Natural killer cell (primary cell): Measurements from ENCODE around the gene GOLGA6L22. TPM values are rescaled to one million over a fixed set of nuclear protein-coding genes. Genes with fewer than 3 reads are reported as not detected.
A peak's percentile ranks its signal among the peaks of the same experiment; 100 is the strongest.
"Not testable (repeated sequence)": the region's sequence is repeated elsewhere in the genome, so short reads cannot be mapped to it uniquely, and the experiment has no call there.

Experiments
- ATAC-seq, 3 donors: fragments of 150-1000 bp in 2 of 3; fragments of 200-7000 bp in 1 of 3; cut with Tn5 transposase; 1 replicate in 1 of 3; 2 replicates in 2 of 3; pipeline ENCODE4 v1.10.0; 2021; ENCODE audit warnings: mild to moderate bottlenecking in 2 of 3, moderate library complexity in 2 of 3
- DNase-seq, 2 donors: peaks; one replicate each; pipeline versions ENCODE4 v3.0.0 to v3.0.0-alpha.2; 2013 to 2021; ENCODE audit warnings: mixed read lengths in 1 of 2
- H3K27ac ChIP-seq: one replicate; pipeline ENCODE4 v1.5.1; 2013; ENCODE audit warnings: mild to moderate bottlenecking, low read length
- H3K27me3 ChIP-seq: one replicate; pipeline ENCODE4 v1.6.1; 2013; ENCODE audit warnings: low read length; ENCODE audit not compliant: control insufficient read depth, insufficient read depth
- H3K36me3 ChIP-seq: one replicate; pipeline ENCODE4 v1.6.1; 2013; ENCODE audit warnings: low read length; ENCODE audit not compliant: control insufficient read depth, insufficient read depth
- H3K4me1 ChIP-seq: one replicate; pipeline ENCODE4 v1.6.1; 2013; ENCODE audit warnings: low read length; ENCODE audit not compliant: control insufficient read depth, insufficient read depth
- H3K4me3 ChIP-seq: one replicate; pipeline ENCODE4 v1.5.1; 2013; ENCODE audit warnings: low read length
- H3K9me3 ChIP-seq: one replicate; pipeline ENCODE4 v1.6.1; 2013; ENCODE audit warnings: low read length; ENCODE audit not compliant: control insufficient read depth, insufficient read depth
- H3K27ac Mint-ChIP-seq, 2 donors: one replicate each; pipeline ENCODE4 v1.8.0; 2022; ENCODE audit warnings: mild to moderate bottlenecking in 2 of 2, mixed read lengths in 2 of 2, moderate library complexity in 1 of 2
- H3K27me3 Mint-ChIP-seq, 2 donors: one replicate each; pipeline ENCODE4 v1.8.0; 2022; ENCODE audit warnings: low read depth in 2 of 2, mixed read lengths in 2 of 2
- H3K36me3 Mint-ChIP-seq: one replicate; pipeline ENCODE4 v1.8.0; 2022; ENCODE audit warnings: mixed read lengths
- H3K4me1 Mint-ChIP-seq, 2 donors: one replicate each; pipeline ENCODE4 v1.8.0; 2022; ENCODE audit warnings: mixed read lengths in 2 of 2
- H3K4me3 Mint-ChIP-seq: one replicate; pipeline ENCODE4 v1.8.0; 2022; ENCODE audit warnings: mild to moderate bottlenecking, moderate library complexity, mixed read lengths
- H3K9me3 Mint-ChIP-seq, 2 donors: one replicate each; pipeline ENCODE4 v1.8.0; 2022; ENCODE audit warnings: mixed read lengths in 2 of 2
- WGBS: methylation state at CpG from one replicate; pipeline ENCODE4 v1.1.7; 2013; ENCODE audit warnings: missing lambda C conversion rate; ENCODE audit not compliant: insufficient coverage; 5-methylcytosine and 5-hydroxymethylcytosine counted together
- intact Hi-C: fragments of 100-400 bp; cut with micrococcal nuclease; formaldehyde crosslinking; loops from one replicate; pipeline ENCODE4 v1.14.2; 2022
- total RNA-seq, 4 donors: library from RNA; stranded (reverse); fragments of 120-200 nt in 1 of 4; gene quantifications; one replicate each; pipeline versions ENCODE4 v1.2.3 to v1.2.4, GENCODE V29; 2013 to 2022

GOLGA6L22 gene
- total RNA-seq, 3 donors from 2014 or later (not counting 1 experiment from before 2014, with no cell fraction given): not detected

- DNase-seq, H3K27ac ChIP-seq, H3K4me1 ChIP-seq, H3K27me3 ChIP-seq, H3K27ac Mint-ChIP-seq, H3K27me3 Mint-ChIP-seq, H3K36me3 ChIP-seq, H3K9me3 Mint-ChIP-seq, H3K4me3 ChIP-seq, H3K36me3 Mint-ChIP-seq, intact Hi-C loops, H3K4me1 Mint-ChIP-seq, ATAC-seq, H3K4me3 Mint-ChIP-seq, H3K9me3 ChIP-seq: not testable (repeated sequence)
- WGBS: 60% methylated on average over 1 of the region's 8 CpGs
These were observed 27.0 kb upstream of the GOLGA6L22 start for GRCh38 chr15:22431687-22432086.

GRCh38 chr15:22494490-22495113 is 35.9 kb downstream of the GOLGA6L22 start:
- H3K9me3 ChIP-seq, H3K27ac Mint-ChIP-seq, H3K27me3 Mint-ChIP-seq, H3K36me3 ChIP-seq, H3K9me3 Mint-ChIP-seq, H3K27ac ChIP-seq, H3K4me3 ChIP-seq, ATAC-seq, H3K4me1 ChIP-seq, intact Hi-C loops, H3K4me1 Mint-ChIP-seq, H3K36me3 Mint-ChIP-seq, H3K27me3 ChIP-seq: not testable (repeated sequence)
- WGBS: no CpG with 5 or more reads among the region's 86 CpGs
- DNase-seq: peak; percentile 19 to 61
- peak overlapping the region; percentile 72 for H3K4me3 Mint-ChIP-seq

- H3K4me1 Mint-ChIP-seq, H3K4me3 ChIP-seq, H3K27ac ChIP-seq, intact Hi-C loops, H3K36me3 Mint-ChIP-seq, H3K27me3 ChIP-seq, H3K9me3 ChIP-seq, H3K4me3 Mint-ChIP-seq, H3K36me3 ChIP-seq, DNase-seq, H3K27ac Mint-ChIP-seq, H3K9me3 Mint-ChIP-seq, H3K4me1 ChIP-seq, H3K27me3 Mint-ChIP-seq, ATAC-seq: not testable (repeated sequence)
- no CpG with 5 or more reads among the region's 4 CpGs for WGBS
These were observed 38.5 kb downstream of the GOLGA6L22 start for GRCh38 chr15:22497200-22497599.

- H3K4me1 Mint-ChIP-seq, H3K27me3 Mint-ChIP-seq, DNase-seq, H3K27me3 ChIP-seq, H3K9me3 Mint-ChIP-seq, H3K27ac ChIP-seq, H3K4me1 ChIP-seq, H3K36me3 ChIP-seq, H3K4me3 Mint-ChIP-seq, H3K9me3 ChIP-seq, H3K36me3 Mint-ChIP-seq, H3K27ac Mint-ChIP-seq, intact Hi-C loops, ATAC-seq, H3K4me3 ChIP-seq: not testable (repeated sequence)
- no CpG with 5 or more reads among the region's 5 CpGs for WGBS
These were observed 39.7 kb downstream of the GOLGA6L22 start for GRCh38 chr15:22498220-22498925.

- H3K4me1 ChIP-seq, H3K4me3 ChIP-seq, H3K9me3 ChIP-seq, H3K27ac Mint-ChIP-seq, H3K36me3 ChIP-seq, H3K36me3 Mint-ChIP-seq, H3K27me3 ChIP-seq, intact Hi-C loops, H3K4me3 Mint-ChIP-seq, ATAC-seq, H3K27ac ChIP-seq, H3K4me1 Mint-ChIP-seq, H3K9me3 Mint-ChIP-seq, DNase-seq, H3K27me3 Mint-ChIP-seq: not testable (repeated sequence)
- WGBS: no CpG with 5 or more reads among the region's 10 CpGs
These were observed 43.6 kb downstream of the GOLGA6L22 start for GRCh38 chr15:22502272-22502671.

GRCh38 chr15:22506959-22507358 is 48.3 kb downstream of the GOLGA6L22 start:
- WGBS: no CpG with 5 or more reads among the region's 9 CpGs
- H3K9me3 ChIP-seq, intact Hi-C loops, H3K4me1 ChIP-seq, H3K9me3 Mint-ChIP-seq, H3K4me3 ChIP-seq, H3K36me3 Mint-ChIP-seq, H3K4me3 Mint-ChIP-seq, H3K36me3 ChIP-seq, H3K4me1 Mint-ChIP-seq, H3K27ac ChIP-seq, H3K27me3 Mint-ChIP-seq, ATAC-seq, H3K27ac Mint-ChIP-seq, H3K27me3 ChIP-seq, DNase-seq: not testable (repeated sequence)

GRCh38 chr15:22516140-22516539 is 57.4 kb downstream of the GOLGA6L22 start:
- H3K36me3 Mint-ChIP-seq, H3K9me3 Mint-ChIP-seq, H3K27ac ChIP-seq, H3K4me3 Mint-ChIP-seq, H3K27ac Mint-ChIP-seq, H3K9me3 ChIP-seq, H3K27me3 Mint-ChIP-seq, ATAC-seq, H3K27me3 ChIP-seq, H3K36me3 ChIP-seq, H3K4me3 ChIP-seq, DNase-seq, intact Hi-C loops, H3K4me1 Mint-ChIP-seq, H3K4me1 ChIP-seq: not testable (repeated sequence)
- WGBS: no CpG with 5 or more reads among the region's 15 CpGs
